GM19023 (cell line): ENCODE measurements around the gene TNMD.
A peak's percentile ranks its signal among the peaks of the same experiment; 100 is the strongest.
"Not testable (repeated sequence)": the region's sequence is repeated elsewhere in the genome, so short reads cannot be mapped to it uniquely, and the experiment has no call there.

ENCODE experiments used
- ATAC-seq: cut with Tn5 transposase; IDR thresholded peaks from one replicate; pipeline ENCODE4 v1.9.1; 2021; ENCODE audit warnings: mild to moderate bottlenecking, moderate library complexity; ENCODE audit not compliant: unreplicated experiment

TNMD gene

DNA sequence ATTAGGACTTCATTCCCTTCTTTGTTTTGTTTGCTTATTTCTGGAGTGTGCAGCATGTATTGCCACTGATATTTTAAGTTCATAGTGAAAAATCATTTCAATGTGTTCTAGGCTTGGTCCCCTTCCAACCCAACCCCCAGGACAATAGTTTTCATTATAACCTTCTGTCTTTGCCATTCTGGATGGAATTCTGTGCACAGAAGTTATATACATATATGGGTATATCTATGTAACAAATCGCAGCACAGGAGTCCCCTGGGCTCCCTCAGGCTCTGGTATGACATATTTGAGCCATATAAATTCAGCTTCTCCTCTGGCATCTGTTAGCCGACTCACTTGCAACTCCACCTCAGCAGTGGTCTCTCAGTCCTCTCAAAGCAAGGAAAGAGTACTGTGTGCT, at the start of gene TNMD:
Gene TNMD, plus strand, starts transcription at position 326 of the 400 bp plus-strand sequence. CDS start 83 bp downstream, outside the sequence.
- ATAC-seq, result no peak

DNA sequence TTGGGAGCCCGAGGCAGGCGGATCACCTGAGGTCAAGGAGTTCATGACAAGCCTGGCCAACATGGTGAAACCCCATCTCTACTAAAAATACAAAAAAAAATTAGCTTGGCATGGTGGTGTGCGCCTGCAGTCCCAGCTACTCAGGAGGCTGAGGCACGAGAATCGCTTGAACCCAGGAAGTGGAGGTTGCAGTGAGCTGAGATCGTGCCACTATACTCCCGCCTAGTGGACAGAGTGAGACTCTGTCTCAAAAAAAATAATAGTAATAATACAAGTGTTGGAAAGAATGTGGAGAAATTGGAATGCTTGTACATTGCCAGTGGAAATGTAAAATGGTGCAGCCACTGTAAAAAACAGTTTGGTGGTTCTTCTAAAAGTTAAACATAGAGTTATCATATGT, 19.2 kb upstream of the TNMD start:
- not testable (repeated sequence) for ATAC-seq

GRCh38 chrX:100586747-100587146, 2.0 kb downstream of the TNMD start:
- no peak for ATAC-seq

GRCh38 chrX:100587861-100588260, 3.1 kb downstream of the TNMD start:
- no peak for ATAC-seq

DNA sequence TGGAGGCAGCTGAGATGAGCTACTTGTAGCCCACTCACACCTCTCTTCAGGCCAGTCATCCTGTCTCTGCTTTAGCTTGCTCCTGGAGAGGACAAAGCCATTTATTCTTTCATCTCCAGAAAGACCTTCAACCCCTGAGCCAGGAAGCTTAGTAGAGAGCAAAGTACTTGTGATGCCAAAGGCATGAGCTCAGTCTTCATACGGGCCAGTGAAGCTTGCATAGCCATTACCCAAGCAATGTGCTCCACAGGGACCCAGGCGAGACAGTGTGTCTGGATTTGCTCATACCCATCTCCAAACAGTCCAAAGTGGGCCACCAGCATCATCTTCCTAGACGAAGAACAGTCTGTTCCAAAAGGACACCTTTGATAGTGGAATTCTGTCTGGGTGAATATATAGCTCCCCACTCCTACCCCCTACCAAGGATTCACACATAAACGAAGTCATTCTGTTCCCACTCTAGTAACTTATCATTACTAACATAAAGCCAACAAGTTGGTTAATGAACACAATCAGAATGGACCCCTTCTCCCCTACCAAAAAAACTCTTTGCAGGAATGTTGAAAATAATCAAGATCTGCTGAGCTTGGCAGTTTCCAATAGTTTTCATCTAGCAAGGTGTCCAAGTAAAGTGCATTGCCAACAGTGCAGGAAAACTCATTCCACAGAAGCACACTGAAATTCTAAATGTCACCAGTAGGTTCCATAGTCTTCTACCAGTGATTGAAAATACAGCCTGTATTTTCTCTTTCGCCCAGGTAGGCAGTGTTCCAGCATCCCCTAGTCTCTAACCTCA, 6.7 kb downstream of the TNMD start:
- no peak for ATAC-seq

DNA sequence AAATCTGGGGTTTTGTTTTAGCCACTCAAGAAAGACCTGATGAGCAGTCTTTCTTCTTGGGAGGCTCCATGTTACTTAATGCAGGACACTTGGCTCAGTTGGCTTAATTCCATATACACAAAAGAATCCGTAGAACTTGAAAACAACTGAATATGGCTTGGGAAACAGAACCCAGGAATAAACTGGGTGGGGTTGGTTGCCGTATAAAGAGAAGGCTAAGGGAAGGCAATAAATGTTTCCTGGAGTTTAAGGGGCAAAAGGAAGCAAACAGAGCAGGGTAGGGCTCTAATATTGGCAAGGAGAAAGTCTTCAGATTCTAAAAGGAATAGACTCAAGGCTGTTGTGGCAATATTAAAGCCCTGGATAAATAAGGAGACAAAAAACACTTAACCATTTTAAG, 8.4 kb downstream of the TNMD start:
- no peak for ATAC-seq

DNA sequence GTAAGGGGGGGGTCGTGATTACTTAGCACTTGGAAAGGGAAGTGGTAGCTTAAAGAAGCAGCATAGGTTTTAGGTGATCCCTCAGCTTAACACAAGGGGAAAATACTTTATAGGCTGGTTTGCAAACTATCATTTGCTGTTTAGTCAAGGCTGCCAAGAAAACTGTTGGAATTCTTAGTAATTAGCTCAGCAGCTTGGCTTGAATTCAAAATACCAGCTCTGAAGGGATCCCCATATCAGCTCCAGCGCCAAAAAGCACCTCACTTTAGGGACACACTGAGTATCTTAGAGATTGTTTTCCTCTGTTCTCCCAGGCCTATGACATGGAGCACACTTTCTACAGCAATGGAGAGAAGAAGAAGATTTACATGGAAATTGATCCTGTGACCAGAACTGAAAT, 8.8 kb downstream of the TNMD start:
- no peak for ATAC-seq

DNA sequence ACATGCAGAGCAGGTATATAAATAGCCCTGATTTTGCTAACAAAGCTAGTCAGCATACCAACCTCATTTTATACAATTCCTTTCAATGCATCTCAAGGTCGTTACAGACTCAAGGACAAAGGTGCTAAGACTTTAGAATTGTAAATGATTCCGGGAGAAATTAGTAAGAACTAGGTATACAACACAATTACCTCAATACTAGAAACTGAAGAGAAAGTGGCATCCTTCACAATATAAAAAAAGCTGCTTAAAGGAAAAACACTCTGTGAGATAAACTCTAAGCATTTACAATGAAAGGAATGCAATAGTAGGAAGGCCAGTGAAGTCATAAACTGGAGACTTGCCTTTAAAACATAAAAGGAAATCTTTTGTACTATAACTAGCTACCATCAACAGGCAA, 11.9 kb downstream of the TNMD start:
- no peak for ATAC-seq

GRCh38 chrX:100599456-100599855, 14.7 kb downstream of the TNMD start:
- ATAC-seq, result no peak

DNA sequence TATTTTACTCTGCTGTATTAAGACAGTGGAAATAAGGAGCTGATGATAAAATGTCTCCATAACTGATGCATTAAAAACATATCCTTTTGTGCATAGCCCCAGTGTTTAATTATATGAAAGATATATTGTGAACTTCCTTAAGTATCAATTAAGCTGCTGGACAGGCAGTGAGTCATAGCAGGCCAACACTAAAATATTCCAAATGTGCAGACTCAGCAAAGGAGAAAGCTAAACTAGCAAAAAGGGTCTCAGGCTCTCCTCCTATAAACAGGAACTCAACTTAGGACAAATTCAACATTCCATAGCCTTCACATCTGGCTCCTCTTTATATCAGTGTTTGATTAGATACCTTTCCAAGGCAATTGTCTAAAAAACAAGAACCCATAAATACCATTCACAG, 15.6 kb downstream of the TNMD start:
- ATAC-seq, result no peak

GRCh38 chrX:100600758-100601157, 16.0 kb downstream of the TNMD start:
- ATAC-seq, result no peak

- no peak for ATAC-seq
These were observed 22.0 kb downstream of the TNMD start for GRCh38 chrX:100606753-100607152.

DNA sequence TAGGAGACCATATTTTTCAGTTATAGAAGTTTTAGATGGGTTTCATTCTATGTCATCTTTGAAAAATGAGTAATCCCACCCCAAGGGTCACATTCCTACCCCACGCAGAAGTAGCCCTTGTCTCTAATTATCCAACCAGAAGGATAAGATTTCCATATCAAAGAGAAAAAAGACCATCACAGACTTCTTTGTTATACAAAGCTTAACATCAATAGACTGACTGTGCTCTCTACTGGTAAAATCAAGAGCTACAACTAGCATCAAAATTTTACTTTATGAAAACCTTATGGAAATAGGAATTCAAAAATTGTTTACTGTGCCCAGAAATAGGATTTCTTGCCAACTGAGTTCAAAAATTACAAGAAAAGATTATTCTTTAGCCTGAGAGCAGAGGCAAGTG, 24.9 kb downstream of the TNMD start:
- no peak for ATAC-seq

DNA sequence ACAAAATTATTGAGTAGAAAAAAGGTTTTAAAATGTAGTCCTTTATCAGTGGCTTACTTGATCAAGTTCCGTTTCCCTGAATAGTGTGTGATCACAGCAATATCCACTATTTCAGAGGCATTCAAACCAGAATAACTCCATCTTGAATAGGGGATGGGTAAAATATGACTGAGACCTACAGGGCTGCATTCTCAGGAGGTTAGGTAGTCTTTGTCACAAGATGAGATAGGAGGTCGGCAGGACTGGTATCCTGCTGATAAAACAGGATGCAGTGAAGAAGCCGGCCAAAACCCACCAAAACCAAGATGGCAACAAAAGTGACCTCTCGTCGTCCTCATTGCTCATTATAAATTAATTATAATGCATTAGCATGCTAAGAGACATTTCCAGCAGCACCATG, 27.2 kb downstream of the TNMD start:
- ATAC-seq, result no peak

- peak; percentile 99 for ATAC-seq
These were observed 30.3 kb downstream of the TNMD start for GRCh38 chrX:100615005-100615404.

GRCh38 chrX:100623001-100623400, 38.3 kb downstream of the TNMD start:
- no peak for ATAC-seq

GRCh38 chrX:100625985-100626491, 41.3 kb downstream of the TNMD start:
- peak; percentile 94 for ATAC-seq

- ATAC-seq, result no peak
These were observed 50.3 kb downstream of the TNMD start for GRCh38 chrX:100635040-100635439.

- ATAC-seq, result no peak
These were observed 51.2 kb downstream of the TNMD start for GRCh38 chrX:100635989-100636320.

DNA sequence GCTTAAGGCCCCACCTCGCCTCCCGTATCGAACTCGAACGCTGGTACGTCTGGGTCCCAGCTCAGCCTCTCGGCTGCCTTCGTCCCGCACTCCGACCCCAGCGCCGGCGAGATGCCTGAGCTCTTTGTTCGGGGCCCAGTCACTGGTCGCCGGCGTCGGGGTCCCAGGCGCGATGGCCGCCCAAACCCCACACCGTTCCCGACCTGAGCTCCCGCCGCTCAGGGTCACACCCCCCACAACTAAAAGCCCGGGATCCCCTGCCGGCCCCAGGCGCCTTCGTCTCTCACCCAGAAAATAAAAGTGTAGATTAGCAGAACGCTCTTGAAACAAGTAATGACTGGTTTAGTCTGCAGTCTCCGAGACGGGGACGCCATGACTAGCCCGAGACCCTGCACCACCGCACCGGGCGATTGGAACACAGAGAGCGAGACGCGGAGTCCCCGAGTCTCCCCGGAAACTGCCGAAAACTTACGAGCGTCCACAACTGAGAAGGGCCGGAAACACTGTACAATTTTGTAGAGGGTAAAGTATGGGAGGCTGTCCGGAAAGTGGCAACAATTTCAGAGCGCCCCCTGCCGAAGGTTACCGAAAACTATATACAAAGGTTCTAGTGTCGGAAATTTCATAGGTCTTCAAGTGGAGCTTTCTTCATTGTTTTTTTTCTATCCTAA, 51.7 kb downstream of the TNMD start, which contains the start of gene TSPAN6:
Gene TSPAN6, minus strand, starts transcription at position 486 of the 671 bp plus-strand sequence. Its CDS starts 112 bp downstream, at position 374.
- ATAC-seq, result no peak

- no peak for ATAC-seq
These were observed 57.6 kb downstream of the TNMD start for GRCh38 chrX:100642290-100642689.

- ATAC-seq, result no peak
These were observed 58.5 kb downstream of the TNMD start for GRCh38 chrX:100643212-100643611.
